Epithelial cell of esophagus (primary cell): ENCODE results near the gene CHORDC1.
A peak's percentile ranks its signal among the peaks of the same experiment; 100 is the strongest.

ENCODE experiments used
- DNase-seq: peaks from one replicate; pipeline ENCODE4 v3.0.0; 2010; ENCODE audit warnings: low read depth
- H3K4me3 ChIP-seq: 2 replicates; pipeline ENCODE4 v1.5.1; 2011; ENCODE audit warnings: mild to moderate bottlenecking, low read length, control low read depth
- TF ChIP-seq, protein P1 (sequence below): IDR thresholded peaks from 2 replicates; pipeline ENCODE4 v1.5.1; 2011; ENCODE audit warnings: low read depth, mild to moderate bottlenecking, low read length, control low read depth, inconsistent platforms; ENCODE audit not compliant: insufficient read depth; ENCODE audit errors: missing control alignments

The CHORDC1 gene

DNA sequence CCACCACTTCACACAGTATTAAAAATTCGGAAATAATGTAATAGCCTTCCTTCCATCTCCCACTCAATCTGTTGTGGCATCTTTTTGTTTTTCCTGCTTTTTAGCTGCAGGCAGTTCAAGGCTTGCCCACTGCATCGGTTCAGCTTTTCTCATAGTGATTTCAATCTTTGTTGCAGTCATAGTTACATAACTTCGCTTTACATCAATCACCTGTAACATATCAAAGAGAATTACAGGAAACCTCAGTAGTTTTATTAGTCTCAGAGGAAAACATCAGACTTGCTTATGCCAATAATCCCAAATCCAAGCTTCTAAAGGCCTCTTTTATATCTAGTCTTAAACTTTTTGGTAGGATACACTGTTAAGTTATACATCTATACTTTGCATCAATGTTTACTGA, 20.5 kb downstream of the CHORDC1 start:
- no peak for DNase-seq
- no peak overlapping the region for H3K4me3 ChIP-seq
- TF ChIP-seq, protein P1, sequence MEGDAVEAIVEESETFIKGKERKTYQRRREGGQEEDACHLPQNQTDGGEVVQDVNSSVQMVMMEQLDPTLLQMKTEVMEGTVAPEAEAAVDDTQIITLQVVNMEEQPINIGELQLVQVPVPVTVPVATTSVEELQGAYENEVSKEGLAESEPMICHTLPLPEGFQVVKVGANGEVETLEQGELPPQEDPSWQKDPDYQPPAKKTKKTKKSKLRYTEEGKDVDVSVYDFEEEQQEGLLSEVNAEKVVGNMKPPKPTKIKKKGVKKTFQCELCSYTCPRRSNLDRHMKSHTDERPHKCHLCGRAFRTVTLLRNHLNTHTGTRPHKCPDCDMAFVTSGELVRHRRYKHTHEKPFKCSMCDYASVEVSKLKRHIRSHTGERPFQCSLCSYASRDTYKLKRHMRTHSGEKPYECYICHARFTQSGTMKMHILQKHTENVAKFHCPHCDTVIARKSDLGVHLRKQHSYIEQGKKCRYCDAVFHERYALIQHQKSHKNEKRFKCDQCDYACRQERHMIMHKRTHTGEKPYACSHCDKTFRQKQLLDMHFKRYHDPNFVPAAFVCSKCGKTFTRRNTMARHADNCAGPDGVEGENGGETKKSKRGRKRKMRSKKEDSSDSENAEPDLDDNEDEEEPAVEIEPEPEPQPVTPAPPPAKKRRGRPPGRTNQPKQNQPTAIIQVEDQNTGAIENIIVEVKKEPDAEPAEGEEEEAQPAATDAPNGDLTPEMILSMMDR: no peak

DNA sequence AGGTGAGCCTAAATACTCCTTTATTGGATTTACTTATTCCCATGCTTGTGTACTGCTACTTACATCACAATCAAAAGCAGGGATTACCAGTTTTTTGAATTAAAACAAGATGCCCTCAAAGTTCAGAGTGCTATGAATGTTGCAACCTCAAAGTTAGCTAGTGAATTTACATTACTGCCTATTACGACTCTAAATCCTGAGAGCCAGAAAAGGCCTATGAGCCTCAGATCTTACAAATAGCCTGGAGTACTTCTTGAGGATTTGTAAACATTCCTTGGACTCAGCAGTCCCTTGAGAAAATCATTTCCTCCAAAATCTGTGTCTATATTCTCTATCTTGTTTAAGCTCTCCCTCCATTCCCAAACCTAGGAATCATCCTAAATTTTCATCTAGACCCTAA, 25.5 kb downstream of the CHORDC1 start:
- TF ChIP-seq, protein P1: no peak
- DNase-seq: no peak
- no peak overlapping the region for H3K4me3 ChIP-seq

DNA sequence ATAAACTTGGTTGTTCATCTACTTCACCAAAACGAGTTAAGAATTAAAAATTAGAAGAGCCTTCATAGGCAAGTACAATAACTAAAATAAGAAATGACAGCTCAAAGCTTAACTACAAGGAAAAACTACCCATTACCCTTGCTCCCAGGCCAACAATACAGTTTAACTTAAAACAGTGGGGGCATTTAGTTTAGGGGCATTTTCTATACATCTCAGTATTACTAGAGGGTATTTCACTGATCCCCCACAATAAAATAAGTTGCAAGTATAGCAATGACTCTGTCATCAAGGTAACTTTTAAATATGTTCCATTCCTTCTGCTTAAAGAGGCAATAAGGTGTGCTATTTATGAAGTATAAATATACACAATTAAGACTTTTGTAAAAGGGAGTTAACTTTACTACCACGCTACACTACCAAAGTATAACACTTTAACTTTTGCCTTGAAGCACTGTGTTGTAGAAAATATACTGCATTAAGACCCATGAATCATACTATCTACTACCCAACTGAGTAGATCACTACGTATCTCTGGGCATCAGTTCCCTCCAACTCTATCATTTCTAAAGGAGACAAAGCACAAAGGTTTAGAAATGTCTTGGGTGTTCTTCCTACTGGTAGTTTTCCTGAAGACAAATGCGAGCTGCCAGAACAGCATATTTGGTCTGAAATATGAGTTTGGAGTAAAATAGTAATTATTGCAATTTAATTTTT, 29.8 kb downstream of the CHORDC1 start:
- TF ChIP-seq, protein P1: no peak
- H3K4me3 ChIP-seq: no peak overlapping the region
- no peak for DNase-seq

DNA sequence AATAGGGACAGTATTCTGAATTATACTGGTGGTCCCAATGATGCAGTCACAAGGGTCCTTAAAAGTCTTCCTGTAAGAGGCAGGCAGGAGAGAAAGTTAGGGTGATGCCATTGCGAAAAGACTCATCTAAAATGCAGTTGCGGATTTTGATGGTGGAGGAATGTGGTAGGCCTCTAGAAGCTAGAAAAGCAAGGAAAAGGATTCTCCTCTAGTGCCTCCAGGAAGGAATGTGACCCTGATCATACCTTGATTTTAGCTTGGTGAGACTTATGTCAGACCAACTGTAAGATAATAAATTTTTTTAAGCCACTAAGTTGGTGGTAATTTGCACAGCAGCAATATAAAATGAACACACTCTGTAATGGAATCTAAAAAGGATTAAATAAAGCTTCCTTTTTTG, 33.8 kb downstream of the CHORDC1 start:
- TF ChIP-seq, protein P1: no peak
- H3K4me3 ChIP-seq: no peak overlapping the region
- DNase-seq: no peak

DNA sequence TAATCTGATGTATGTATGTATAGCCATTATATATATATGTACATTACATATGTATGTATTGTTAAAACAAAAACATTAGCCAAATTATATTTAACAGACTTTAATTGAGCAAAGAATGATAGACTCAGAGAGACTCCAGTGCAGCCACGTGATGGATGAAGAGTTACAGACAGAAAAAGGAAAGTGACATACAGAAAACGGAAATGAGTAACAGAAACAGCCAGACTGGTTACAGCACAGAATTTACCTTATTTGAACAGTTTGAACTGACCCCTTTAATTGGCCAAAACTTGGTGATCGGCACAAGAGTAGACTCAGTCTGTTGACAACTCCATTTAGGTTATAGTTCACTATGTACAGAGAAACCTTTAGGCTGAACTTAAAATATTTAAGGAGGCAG, 35.0 kb downstream of the CHORDC1 start:
- no peak overlapping the region for H3K4me3 ChIP-seq
- TF ChIP-seq, protein P1: no peak
- DNase-seq: no peak

DNA sequence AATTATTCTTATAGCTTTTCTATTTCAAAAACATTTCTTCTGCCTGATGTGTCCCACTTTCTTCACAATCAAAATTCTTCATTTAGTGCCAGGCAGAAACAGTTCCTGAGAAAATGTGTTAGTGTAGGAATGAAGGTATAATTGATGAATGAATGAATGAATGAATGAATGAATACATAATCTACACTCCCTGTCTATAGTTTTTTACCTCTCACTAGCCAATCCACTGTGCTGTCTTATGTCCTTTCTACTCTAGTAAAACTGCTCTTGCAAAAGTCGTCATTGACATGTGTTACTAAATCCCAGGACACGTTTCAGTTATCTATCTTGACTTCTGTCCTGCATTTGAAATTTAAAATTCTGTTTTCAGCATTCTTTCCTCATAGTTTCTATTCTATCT, 42.9 kb downstream of the CHORDC1 start:
- TF ChIP-seq, protein P1: no peak
- DNase-seq: no peak
- no peak overlapping the region for H3K4me3 ChIP-seq

DNA sequence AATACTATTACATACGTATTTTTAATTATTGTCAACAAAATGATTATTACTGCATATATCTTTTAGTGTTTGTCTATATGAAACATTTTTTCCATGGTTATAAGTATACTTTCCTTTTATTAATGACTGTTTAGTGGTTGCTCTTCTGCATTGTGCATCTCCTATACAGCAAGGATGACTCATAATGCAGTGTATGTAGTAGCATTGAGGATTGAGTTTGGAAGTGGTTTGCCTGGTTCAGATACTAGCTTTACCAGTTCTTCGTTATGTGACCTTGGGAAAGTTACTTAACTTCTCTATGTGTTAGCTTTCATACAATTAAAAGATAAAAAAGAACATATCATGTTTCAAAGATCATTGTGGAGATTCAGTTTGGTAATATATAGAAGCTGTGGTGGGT, 44.1 kb downstream of the CHORDC1 start:
- TF ChIP-seq, protein P1: no peak
- DNase-seq: peak; percentile 86
- no peak overlapping the region for H3K4me3 ChIP-seq
